Measurements from ENCODE around the gene RPRD1B.

RPRD1B gene

GRCh38 chr20:38062890-38063289 lies 29.3 kb downstream of the RPRD1B start:
- peaks cover 23% of the 10 kb centered on the region for H3K36me3 ChIP-seq (ENCODE audit: control insufficient read depth, insufficient read depth, low read length)
- H3K4me3 ChIP-seq (replicated peaks; ENCODE audit: low read depth, low read length) = no peak overlapping the region
- no peak for DNase-seq (ENCODE audit: extremely low read depth, insufficient read length)
- H3K27me3 ChIP-seq (replicated peaks; ENCODE audit: control insufficient read depth, insufficient read depth, low read length) = no peaks in the 10 kb centered on the region
- no peak for TF ChIP-seq CTCF (IDR thresholded peaks at IDR 0.05; ENCODE audit: insufficient read depth, low read length, poor library complexity, severe bottlenecking)

GRCh38 chr20:38063911-38064530 lies 30.5 kb downstream of the RPRD1B start:
- H3K4me3 ChIP-seq (replicated peaks; ENCODE audit: low read depth, low read length) = no peak overlapping the region
- H3K36me3 ChIP-seq (ENCODE audit: control insufficient read depth, insufficient read depth, low read length) = peaks cover 19% of the 10 kb centered on the region
- no peak for DNase-seq (ENCODE audit: extremely low read depth, insufficient read length)
- H3K27me3 ChIP-seq (replicated peaks; ENCODE audit: control insufficient read depth, insufficient read depth, low read length) = no peaks in the 10 kb centered on the region
- no peak for TF ChIP-seq CTCF (IDR thresholded peaks at IDR 0.05; ENCODE audit: insufficient read depth, low read length, poor library complexity, severe bottlenecking)

- no peak for DNase-seq (ENCODE audit: extremely low read depth, insufficient read length)
- Histone ChIP-seq H3K4me3 (replicated peaks; ENCODE audit: low read depth, low read length) (no peak overlapping the region), H3K36me3 (ENCODE audit: control insufficient read depth, insufficient read depth, low read length) (peaks cover 21% of the 10 kb centered on the region), H3K27me3 (replicated peaks; ENCODE audit: control insufficient read depth, insufficient read depth, low read length) (no peaks in the 10 kb centered on the region)
- no peak for TF ChIP-seq CTCF (IDR thresholded peaks at IDR 0.05; ENCODE audit: insufficient read depth, low read length, poor library complexity, severe bottlenecking)
Measured at GRCh38 chr20:38065764-38066375, 32.3 kb downstream of the RPRD1B start.

- Histone ChIP-seq H3K4me3 (replicated peaks; ENCODE audit: low read depth, low read length) (no peak overlapping the region), H3K27me3 (replicated peaks; ENCODE audit: control insufficient read depth, insufficient read depth, low read length) (no peaks in the 10 kb centered on the region), H3K36me3 (ENCODE audit: control insufficient read depth, insufficient read depth, low read length) (peaks cover 22% of the 10 kb centered on the region)
- TF ChIP-seq CTCF (IDR thresholded peaks at IDR 0.05; ENCODE audit: insufficient read depth, low read length, poor library complexity, severe bottlenecking) = no peak
- no peak for DNase-seq (ENCODE audit: extremely low read depth, insufficient read length)
Measured at GRCh38 chr20:38066969-38067716, 33.6 kb downstream of the RPRD1B start.

GRCh38 chr20:38067717-38068365 lies 34.3 kb downstream of the RPRD1B start:
- no peaks in the 10 kb centered on the region for H3K27me3 ChIP-seq (replicated peaks; ENCODE audit: control insufficient read depth, insufficient read depth, low read length)
- no peak overlapping the region for H3K4me3 ChIP-seq (replicated peaks; ENCODE audit: low read depth, low read length)
- DNase-seq (ENCODE audit: extremely low read depth, insufficient read length) = no peak
- TF ChIP-seq CTCF (IDR thresholded peaks at IDR 0.05; ENCODE audit: insufficient read depth, low read length, poor library complexity, severe bottlenecking) = no peak
- peaks cover 19% of the 10 kb centered on the region for H3K36me3 ChIP-seq (ENCODE audit: control insufficient read depth, insufficient read depth, low read length)

Measured in GM06990 (cell line).